T-helper 1 cell treated with Interleukin-12 subunit alpha and Interleukin-12 subunit beta and Interleukin-4 antibody, amounts not matched to agents 30 μg/mL and 1 μg/mL, for 36 hours (primary cell): ENCODE results near the gene SIX3.

Source experiments
- H3K27ac Mint-ChIP-seq: one replicate; pipeline ENCODE4 v1.8.0; 2021; ENCODE audit warnings: mild to moderate bottlenecking, mixed read lengths
- H3K27me3 Mint-ChIP-seq: one replicate; pipeline ENCODE4 v1.8.0; 2021; ENCODE audit warnings: low read depth, mixed read lengths
- H3K36me3 Mint-ChIP-seq: one replicate; pipeline ENCODE4 v1.8.0; 2021; ENCODE audit warnings: low read depth, mixed read lengths
- H3K4me1 Mint-ChIP-seq: one replicate; pipeline ENCODE4 v1.8.0; 2021; ENCODE audit warnings: low read depth, mixed read lengths
- H3K4me3 Mint-ChIP-seq: one replicate; pipeline ENCODE4 v1.8.0; 2021; ENCODE audit warnings: mild to moderate bottlenecking, moderate library complexity, mixed read lengths
- H3K9me3 Mint-ChIP-seq: one replicate; pipeline ENCODE4 v1.8.0; 2021; ENCODE audit warnings: mixed read lengths

Gene SIX3

GRCh38 chr2:44972771-44973535 lies 31.5 kb downstream of the SIX3 start:
- H3K4me1 Mint-ChIP-seq, result no peaks in the 10 kb centered on the region
- no peak overlapping the region for H3K4me3 Mint-ChIP-seq
- H3K9me3 Mint-ChIP-seq, result no peaks in the 10 kb centered on the region
- H3K27ac Mint-ChIP-seq, result no peak overlapping the region
- H3K27me3 Mint-ChIP-seq, result peaks cover 7% of the 10 kb centered on the region
- H3K36me3 Mint-ChIP-seq, result no peaks in the 10 kb centered on the region

GRCh38 chr2:44974064-44974715 lies 32.7 kb downstream of the SIX3 start:
- Mint-ChIP-seq H3K9me3 (no peaks in the 10 kb centered on the region), H3K36me3 (no peaks in the 10 kb centered on the region), H3K27ac (no peak overlapping the region), H3K4me3 (no peak overlapping the region), H3K27me3 (peaks cover 10% of the 10 kb centered on the region), H3K4me1 (no peaks in the 10 kb centered on the region)

- Mint-ChIP-seq H3K4me3 (peak overlapping the region; percentile 21), H3K36me3 (no peaks in the 10 kb centered on the region), H3K4me1 (no peaks in the 10 kb centered on the region), H3K27me3 (peaks cover 5% of the 10 kb centered on the region), H3K9me3 (no peaks in the 10 kb centered on the region), H3K27ac (no peak overlapping the region)
Observed at GRCh38 chr2:44975571-44976450, 34.3 kb downstream of the SIX3 start.

- H3K27ac Mint-ChIP-seq, result no peak overlapping the region
Observed at GRCh38 chr2:44979581-44979980, 38.1 kb downstream of the SIX3 start.

GRCh38 chr2:44980751-44981713 lies 39.5 kb downstream of the SIX3 start:
- H3K27ac Mint-ChIP-seq, result no peak overlapping the region
- H3K27me3 Mint-ChIP-seq, result peaks cover 18% of the 10 kb centered on the region
- H3K4me3 Mint-ChIP-seq, result no peak overlapping the region
- H3K36me3 Mint-ChIP-seq, result no peaks in the 10 kb centered on the region
- H3K4me1 Mint-ChIP-seq, result no peaks in the 10 kb centered on the region
- H3K9me3 Mint-ChIP-seq, result no peaks in the 10 kb centered on the region

More at GRCh38 chr2:44979581-44979980, 38.1 kb downstream of the SIX3 start:
- H3K9me3 Mint-ChIP-seq, result no peaks in the 10 kb centered on the region
- H3K4me3 Mint-ChIP-seq, result no peak overlapping the region
- no peaks in the 10 kb centered on the region for H3K36me3 Mint-ChIP-seq
- H3K27me3 Mint-ChIP-seq, result peaks cover 18% of the 10 kb centered on the region
- H3K4me1 Mint-ChIP-seq, result no peaks in the 10 kb centered on the region

- Mint-ChIP-seq H3K9me3 (no peaks in the 10 kb centered on the region), H3K27ac (no peak overlapping the region), H3K4me3 (no peak overlapping the region), H3K27me3 (peaks cover 20% of the 10 kb centered on the region), H3K4me1 (no peaks in the 10 kb centered on the region), H3K36me3 (no peaks in the 10 kb centered on the region)
Observed at GRCh38 chr2:44981714-44982108, 40.2 kb downstream of the SIX3 start.

- no peak overlapping the region for H3K27ac Mint-ChIP-seq
- H3K4me1 Mint-ChIP-seq, result no peaks in the 10 kb centered on the region
- peaks cover 31% of the 10 kb centered on the region for H3K27me3 Mint-ChIP-seq
- no peaks in the 10 kb centered on the region for H3K36me3 Mint-ChIP-seq
- no peaks in the 10 kb centered on the region for H3K9me3 Mint-ChIP-seq
- no peak overlapping the region for H3K4me3 Mint-ChIP-seq
Observed at GRCh38 chr2:44983836-44984604, 42.5 kb downstream of the SIX3 start.

- Mint-ChIP-seq H3K9me3 (no peaks in the 10 kb centered on the region), H3K27me3 (peaks cover 50% of the 10 kb centered on the region), H3K36me3 (no peaks in the 10 kb centered on the region), H3K4me3 (no peak overlapping the region), H3K4me1 (no peaks in the 10 kb centered on the region), H3K27ac (no peak overlapping the region)
Observed at GRCh38 chr2:44989176-44989575, 47.7 kb downstream of the SIX3 start.

GRCh38 chr2:44994377-44994776 lies 52.9 kb downstream of the SIX3 start:
- no peaks in the 10 kb centered on the region for H3K9me3 Mint-ChIP-seq
- H3K36me3 Mint-ChIP-seq, result no peaks in the 10 kb centered on the region
- H3K4me3 Mint-ChIP-seq, result no peak overlapping the region
- H3K4me1 Mint-ChIP-seq, result no peaks in the 10 kb centered on the region
- no peak overlapping the region for H3K27ac Mint-ChIP-seq
- peaks cover 69% of the 10 kb centered on the region for H3K27me3 Mint-ChIP-seq
